Cardiac septum (tissue), 1 donor: Measurements from ENCODE around the gene DNAH6. TPM values are rescaled to one million over a fixed set of nuclear protein-coding genes. Genes with fewer than 3 reads are reported as not detected.
"Not testable (repeated sequence)": the region's sequence is repeated elsewhere in the genome, so short reads cannot be mapped to it uniquely, and the experiment has no call there.

Experiments
- DNase-seq: peaks from one replicate; pipeline ENCODE4 v3.0.0-alpha.2; 2020; ENCODE audit warnings: low spot score
- intact Hi-C: fragments of 100-400 bp; cut with DNase I; formaldehyde crosslinking; loops from one replicate; pipeline ENCODE4 v1.14.0; 2022
- total RNA-seq: library from RNA; stranded (reverse); fragmentation: NEBNext Ultra II Directional; extraction: Animal tissue kit (Norgen Biotek cat#: 25700); gene quantifications from one replicate; pipeline ENCODE4 v1.2.1, GENCODE V29; 2021
- donor health status: DM: no; HTN: no; CAD: no.

The DNAH6 gene
- total RNA-seq, 1 donor from 2014 or later, result 0.22 TPM

DNA sequence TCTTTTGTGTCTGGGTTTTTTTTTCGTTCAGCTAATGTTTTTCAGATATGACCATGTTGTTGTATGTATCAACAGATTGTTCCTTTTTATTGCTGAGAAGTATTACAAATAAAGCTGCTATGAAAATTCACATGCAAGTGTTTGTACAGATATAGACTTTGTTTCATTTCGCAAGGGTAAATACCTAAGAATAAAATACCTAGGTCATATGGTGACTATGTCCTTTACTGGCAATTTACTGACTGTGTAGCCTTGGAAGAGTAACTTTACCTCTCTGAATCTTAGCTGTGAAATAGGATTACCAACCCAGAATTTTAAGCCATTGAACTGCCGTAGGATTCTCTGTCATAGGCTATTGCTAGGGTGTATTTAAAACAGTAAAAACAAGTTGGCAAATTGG, 19.0 kb upstream of the DNAH6 start:
- intact Hi-C loops, result loop anchor here (10.0 kb wide), 1 partner anchor 388 kb away; the partner anchor contains the start of gene TRABD2A

DNA sequence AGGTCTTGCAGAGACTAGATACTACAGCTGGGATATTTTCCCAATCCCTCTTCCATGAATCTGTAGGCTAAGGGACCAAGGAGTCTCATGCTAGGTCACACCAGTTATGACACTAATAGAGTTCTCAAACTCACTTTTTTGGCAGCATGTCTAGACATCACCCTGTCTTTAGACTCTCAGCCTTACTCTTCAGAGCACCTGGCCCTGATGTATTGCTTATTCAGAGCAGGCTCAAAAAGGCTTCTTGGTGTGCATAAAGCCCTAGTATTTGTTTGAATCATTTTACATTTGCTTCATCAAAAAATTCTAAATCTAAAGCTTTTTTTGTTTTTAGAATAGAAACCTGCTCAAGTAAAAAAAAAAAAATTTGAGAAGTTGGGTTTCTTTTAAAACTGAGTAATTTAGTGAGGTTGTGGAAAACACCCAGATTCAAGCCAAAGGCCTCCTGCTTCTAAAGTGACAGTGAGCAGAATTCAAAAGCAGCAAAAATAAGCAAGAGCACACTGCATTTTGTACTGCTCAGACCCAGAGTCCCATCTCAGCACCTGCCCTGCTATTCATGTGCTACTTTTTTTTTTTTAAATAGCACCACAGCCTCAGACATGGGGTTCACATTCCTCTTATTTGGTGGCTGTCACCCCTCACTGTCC, 18.0 kb upstream of the DNAH6 start:
- intact Hi-C loops, result loop anchor here (10.0 kb wide), 1 partner anchor 387 kb away; the partner anchor contains the start of gene TRABD2A

More for the DNA sequence above, 19.0 kb upstream of the DNAH6 start:
- no peak for DNase-seq

DNA sequence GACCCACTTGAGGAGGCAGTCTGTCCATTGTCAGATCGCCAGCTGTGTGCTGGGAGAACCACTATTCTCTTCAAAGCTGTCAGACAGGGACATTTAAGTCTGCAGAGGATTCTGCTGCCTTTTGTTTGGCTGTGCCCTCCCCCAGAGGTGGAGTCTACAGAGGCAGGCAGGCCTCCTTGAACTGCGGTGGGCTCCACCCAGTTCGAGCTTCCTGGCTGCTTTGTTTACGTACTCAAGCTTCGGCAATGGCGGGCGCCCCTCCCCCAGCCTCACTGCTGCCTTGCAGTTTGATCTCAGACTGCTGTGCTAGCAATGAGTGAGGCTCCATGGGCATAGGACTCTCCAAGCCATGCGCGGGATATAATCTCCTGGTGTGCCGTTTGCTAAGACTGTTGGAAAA, 5.3 kb upstream of the DNAH6 start:
- intact Hi-C loops, DNase-seq: not testable (repeated sequence)

More for the DNA sequence above, 18.0 kb upstream of the DNAH6 start:
- DNase-seq, result no peak

DNA sequence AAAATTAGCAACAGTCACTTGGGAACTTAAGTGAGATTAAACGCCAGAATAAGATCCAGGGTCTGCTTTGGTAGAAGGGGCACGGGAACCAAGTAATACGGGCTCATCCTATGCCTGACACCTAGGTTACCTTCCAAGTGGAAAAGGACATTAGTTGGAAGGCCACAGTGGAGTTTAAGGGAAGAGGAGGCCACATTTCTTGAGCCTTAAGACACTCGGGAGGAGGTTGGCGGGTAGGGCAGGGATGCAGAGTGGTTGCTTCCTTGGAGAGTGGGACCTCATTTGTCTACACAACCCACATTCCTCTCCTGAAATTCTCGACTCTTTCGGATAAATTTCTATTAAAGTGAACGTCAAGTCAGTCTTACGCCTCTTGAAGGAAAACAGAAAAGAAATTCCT, 510 bp upstream of the DNAH6 start:
- DNase-seq, result no peak

DNA sequence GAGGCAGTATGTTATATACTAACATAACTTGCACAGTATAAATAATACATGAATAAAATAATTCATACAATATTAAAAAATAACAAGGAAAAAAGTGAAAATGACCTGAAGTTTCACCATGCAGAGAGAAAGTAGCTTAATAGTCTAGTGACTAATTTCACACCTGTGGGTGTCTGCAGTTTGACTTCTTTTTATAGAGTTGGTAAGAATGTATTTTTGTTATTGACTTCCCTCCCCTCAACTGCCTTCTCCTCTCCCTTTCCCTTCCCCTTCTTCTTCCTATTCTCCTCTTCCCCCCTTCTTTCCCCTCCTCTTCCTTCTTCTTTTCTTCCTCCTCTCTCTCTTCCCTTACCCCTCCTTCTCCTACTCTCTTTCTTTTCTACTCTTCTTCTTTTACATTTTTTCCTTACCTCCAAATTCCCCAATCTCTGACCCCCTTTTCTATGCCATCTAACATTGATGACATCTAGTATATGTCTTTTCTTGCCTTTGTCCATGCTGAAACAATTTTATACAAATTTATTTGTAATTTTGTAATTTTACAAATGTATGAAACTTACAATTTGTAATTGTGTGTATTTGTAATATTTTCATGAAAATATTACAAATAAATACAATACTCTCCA, 3.1 kb downstream of the DNAH6 start:
- DNase-seq, result no peak
- intact Hi-C loops, result no loop called here

More for the DNA sequence above, 510 bp upstream of the DNAH6 start:
- intact Hi-C loops, result no loop called here

DNA sequence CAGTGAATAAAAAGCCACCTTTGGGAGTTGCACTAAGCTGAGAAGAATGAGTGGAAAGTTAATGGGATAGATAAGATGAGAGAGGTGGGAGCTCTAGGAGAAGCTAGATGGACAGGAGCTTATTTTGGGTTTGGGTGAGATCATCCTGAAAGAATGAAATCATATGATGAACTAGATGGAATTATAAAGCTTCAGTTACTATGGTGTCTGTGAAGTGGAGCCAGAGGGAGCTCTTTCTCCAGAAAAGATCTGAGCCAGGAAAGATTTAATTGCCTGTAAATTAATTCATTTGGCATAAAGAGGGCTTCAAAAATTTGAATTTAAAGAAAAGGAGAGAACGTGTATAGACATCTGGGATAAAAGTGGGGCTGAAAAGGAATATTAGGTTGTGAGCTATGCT, 10.3 kb downstream of the DNAH6 start:
- DNase-seq, result no peak
- intact Hi-C loops, result no loop called here

DNA sequence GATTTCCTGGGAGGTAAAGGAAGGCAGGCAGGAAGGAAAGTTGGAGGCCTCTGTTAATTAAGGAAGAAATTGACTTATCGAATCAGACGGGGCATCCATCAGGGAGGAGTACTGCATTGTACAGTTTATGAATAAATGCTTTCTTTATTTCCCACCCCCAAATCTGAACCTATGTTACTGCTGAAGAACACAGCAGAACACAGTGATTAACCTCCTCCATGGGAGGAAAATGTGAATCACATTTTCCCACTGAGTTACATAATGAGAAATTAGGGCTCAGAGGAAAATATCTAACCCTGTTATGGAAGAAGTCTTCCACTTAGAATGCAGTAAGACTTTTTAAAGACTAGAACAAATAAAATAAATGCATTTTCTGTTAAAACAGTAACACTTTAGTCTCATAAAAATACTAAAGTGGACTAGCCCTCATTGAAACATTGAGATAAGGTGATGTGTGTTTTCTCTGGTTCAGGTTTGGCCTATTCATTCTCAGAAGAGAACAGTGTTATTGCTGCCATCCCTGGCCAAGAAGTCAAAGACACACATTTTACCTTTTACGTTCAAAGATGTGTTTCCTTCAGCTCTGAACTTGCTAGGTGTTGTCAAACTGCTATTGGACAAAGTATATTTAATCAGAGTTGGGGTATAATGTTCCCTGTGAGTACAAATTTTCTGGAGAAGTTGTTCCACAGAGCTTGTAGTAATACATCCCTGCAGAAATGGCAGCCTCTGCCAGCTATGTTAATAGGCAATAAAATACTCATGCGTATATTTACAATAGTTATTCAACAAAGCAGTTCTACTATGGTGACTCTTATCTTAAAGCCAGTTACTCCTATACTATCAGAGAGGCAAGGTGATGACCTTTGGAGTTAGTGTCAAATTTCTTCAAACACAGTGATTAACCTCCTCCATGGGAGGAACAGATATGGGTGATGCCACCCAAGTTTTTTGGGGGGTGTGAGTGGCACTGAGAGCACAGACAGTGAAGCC, 11.1 kb downstream of the DNAH6 start:
- intact Hi-C loops, result no loop called here
- DNase-seq, result no peak

DNA sequence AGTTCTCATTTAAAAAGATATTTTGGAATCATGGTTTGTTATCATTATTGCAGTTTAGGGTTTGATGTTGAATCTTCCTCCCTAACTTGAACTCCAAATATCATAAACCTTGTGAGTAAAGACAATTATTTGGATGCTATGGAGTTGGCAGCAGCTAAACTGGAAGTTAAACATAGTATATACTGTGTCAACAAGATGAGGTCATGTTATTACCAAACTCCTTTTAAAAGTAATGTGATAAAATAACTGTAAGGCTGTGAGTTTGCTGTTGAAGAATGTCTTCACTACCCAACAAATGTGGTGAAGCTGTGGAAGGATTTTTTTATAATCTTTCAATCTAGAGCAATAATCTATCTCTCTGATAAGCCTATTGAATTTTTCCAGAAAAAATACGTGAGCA, 16.0 kb downstream of the DNAH6 start:
- intact Hi-C loops, result no loop called here
- no peak for DNase-seq

DNA sequence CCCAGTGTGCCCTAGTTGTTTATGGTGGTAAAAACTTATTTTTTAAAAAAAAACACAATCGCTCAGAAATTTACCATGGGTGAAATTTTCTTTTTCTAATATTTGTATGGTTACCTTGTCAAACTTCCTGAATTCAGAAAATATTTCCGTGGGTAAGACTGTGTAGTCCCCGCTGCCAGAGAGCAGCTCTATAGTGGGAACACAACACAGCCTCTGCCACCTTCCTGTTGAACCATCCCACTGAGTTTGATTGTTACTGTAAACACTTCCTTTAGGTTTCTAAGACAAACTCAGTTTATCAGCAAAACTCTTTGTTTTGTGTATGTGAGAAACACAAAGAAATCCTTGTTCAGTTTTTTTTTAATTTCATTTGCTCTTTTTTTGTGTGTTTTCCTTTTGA, 17.9 kb downstream of the DNAH6 start:
- DNase-seq, result no peak

DNA sequence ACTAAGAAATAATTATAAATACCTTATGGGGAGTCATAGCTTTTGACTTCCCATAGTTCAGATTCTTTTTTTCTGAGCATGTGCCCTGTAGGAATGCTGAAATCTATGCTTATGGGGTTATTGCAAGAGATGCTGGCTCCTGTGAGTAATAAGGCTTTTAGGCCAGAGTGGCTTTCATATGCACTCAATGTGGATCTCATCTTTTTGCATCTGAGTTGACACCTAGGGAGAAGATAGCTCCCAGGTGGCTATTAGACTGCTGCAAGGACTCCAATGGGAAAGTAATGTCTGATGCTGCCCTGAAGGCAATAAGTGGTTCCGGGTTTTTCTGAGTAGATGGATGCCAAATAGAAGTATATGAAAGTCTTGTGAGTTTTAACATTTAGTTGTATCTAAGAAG, 21.0 kb downstream of the DNAH6 start:
- intact Hi-C loops, result no loop called here

More for the DNA sequence above, 17.9 kb downstream of the DNAH6 start:
- intact Hi-C loops, result no loop called here

DNA sequence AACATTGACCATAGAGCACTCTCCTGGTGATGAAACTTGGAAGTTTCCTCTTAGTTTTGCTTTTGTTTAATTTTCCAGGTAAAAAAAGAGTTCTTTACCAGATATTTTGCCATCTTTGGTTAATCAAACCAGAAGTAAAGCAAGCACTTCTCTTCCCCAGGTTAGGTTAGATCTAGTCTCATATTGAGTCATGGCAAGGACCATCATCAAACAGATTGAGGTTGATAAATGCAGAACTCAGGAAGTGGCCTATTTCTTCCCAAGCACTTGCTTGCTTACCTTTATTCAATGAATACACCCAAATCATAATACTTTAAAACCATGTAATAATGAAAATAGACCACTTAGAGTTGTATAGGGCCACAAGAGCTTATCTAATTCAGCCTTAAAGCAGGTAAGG, 23.4 kb downstream of the DNAH6 start:
- intact Hi-C loops, result no loop called here
- DNase-seq, result no peak

More for the DNA sequence above, 21.0 kb downstream of the DNAH6 start:
- DNase-seq, result no peak

DNA sequence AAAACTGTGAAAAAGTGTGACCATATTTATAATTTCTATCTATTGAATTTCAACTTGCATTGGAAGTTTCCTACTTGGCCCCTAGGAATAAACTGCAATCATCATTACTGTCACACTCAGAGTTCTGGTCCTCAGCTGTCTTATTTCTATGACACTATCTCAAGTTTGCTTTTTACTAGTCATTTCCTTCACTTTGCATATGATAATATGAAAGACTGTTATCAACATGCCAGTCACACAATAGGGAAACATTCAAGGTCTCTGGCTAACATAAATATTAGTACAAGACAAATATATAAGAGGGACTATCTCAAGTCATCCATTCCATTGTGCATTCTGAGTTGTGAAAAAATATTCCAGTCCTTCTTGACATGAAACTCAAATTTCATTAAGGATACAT, 28.7 kb downstream of the DNAH6 start:
- no peak for DNase-seq
- intact Hi-C loops, result no loop called here

DNA sequence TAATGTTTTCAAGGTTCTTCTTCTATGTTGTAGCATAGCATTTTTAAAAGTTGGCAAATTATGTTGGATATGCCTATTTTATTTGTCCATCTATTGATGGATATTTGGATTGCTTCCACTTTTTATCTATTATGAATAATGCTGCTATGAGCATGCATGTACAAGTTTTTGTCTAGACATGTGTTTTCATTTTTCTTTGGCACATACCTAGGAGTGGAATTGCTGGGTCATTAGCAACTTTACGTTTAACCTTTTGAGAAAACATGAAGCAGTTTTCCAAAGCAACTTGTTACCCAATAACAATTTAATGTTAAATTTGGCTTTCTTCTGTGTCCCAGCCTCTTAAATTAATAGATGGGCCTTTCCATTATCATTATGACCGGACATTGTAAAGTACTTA, 30.3 kb downstream of the DNAH6 start:
- no peak for DNase-seq
- intact Hi-C loops, result no loop called here

DNA sequence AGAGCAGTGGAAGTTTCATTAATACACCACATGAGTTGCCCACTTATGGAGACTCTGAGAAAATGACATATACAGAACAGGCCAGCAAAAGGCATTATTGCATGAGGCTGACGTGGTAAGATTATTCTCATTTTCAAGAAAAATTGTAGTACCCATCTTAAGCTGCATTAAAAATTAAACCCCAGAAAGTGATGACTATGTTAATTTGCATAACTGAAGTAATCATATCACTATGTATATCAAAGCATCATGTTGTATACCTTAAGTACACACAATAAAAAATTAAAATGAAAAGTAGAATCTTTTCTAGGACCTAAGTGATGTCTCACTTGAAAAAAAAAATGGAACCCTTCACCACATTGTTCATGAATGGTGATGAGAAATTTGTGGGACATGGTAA, 32.0 kb downstream of the DNAH6 start:
- intact Hi-C loops, result no loop called here
- no peak for DNase-seq

DNA sequence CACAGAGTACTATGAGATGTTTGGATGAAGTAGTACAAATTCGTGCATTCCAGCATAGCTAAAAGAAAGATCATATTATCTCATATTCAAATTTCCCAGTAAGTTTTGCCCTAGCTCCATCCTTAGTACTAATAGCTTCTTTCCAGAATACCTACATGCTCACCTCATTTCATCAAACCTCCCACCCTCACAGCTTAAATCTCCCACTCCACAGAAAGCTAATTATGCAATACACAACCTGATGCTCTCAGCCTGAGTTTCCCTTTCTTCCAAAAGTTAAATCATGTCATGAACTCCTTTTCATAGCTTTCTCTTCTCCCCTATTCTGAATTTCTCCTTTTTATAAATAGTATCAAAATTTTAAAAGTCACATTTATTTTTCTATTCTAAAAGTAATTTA, 34.6 kb downstream of the DNAH6 start:
- intact Hi-C loops, result no loop called here
- DNase-seq, result no peak

DNA sequence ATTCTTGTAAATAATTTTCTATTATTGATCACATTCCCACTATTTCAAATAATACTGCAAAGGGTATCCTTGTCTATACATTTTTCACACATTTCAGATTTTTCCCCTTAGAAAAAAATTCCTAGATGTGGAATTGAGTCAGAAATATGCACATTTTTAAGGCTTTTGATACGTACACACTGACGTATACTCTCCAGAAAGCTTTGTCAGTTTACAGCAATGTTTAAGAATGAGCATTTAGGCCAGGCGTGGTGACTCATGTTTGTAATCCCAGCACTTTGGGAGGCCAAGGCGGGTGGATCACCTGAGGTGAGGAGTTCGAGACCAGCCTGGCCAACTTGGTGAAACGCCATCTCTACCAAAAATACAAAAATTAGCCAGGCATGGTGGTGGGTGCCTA, 35.2 kb downstream of the DNAH6 start:
- intact Hi-C loops, DNase-seq: not testable (repeated sequence)

DNA sequence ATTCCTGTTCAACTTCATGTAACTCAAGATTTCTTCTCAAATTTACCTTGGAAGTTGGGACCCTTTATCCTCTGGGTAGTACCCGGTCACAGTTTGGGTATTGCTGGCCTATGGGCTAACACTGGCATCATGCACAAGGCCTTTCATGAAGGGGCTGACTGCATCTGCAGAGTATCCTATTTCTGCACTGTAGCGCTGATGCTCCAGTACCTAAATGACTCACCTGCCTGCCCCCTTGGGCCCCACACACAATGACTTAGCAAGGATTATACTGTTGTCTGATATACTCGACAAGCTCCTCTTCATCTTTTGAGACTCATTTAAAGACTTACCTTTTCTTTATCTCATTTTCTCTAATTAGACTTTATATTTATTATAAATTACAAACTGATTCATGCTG, 39.9 kb downstream of the DNAH6 start:
- intact Hi-C loops, result no loop called here
- no peak for DNase-seq

DNA sequence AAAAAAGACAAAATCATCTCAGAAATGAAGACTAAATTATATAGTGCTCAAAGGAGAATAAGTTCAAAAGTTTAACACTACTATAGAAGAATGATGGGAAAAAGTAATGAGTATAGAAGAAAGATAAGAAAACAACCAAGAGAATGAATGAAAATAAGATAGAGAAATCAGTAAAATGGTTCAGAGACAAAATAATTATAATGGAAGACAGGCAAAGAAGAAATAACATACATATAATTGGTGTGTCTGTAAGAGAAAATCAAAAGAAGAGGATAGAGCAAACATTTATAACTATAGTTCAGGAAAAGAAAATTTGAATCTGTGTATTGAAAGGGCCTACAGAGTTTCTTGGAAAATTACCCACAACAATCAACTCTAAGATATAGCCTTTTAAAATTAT, 43.5 kb downstream of the DNAH6 start:
- DNase-seq, result no peak
- intact Hi-C loops, result no loop called here

DNA sequence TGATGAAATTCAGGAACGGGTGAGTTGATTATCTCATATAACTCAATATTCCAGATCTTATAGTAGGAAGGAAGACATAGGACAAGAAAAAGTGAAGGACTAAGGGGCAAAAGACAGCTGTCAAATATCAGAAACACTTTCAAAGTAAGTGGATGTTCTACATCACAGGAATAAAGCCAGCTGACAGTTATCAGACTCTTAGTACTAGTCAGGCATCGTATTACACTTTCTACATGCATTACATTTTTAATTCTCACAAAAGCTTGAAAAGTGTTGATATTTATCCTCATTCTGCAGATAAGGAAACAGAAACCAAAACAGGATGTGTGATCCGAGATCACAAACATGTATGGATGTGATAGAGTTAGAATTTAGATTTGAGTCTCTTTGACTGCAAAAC, 63.4 kb downstream of the DNAH6 start:
- intact Hi-C loops, result no loop called here
- no peak for DNase-seq

DNA sequence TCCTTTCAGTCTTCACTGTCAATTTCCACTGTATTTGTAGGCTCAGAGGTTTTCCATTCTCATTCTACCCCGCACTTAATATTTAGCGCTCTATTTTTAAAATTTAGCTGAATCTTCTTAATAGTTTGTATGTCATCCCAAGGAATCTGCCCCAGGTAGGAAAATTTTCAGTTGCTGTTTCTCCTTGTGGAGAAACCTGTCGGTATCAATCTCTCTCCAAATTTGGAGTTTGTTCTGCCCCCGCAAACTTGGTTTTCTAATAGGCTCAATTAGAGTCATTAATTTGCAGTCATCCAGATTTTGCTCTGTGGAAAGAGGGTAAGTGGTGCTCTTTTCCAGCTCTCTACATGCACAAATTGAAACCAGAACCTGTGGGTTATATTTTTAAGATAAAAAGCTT, 87.6 kb downstream of the DNAH6 start:
- no peak for DNase-seq
- intact Hi-C loops, result no loop called here
